Neural progenitor cell (in vitro differentiated cells): ENCODE data around the gene RCE1. TPM values are rescaled to one million over a fixed set of nuclear protein-coding genes. Genes with fewer than 3 reads are reported as not detected.
"Not testable (repeated sequence)": the region's sequence is repeated elsewhere in the genome, so short reads cannot be mapped to it uniquely, and the experiment has no call there.

Experiments used
- DNase-seq: peaks from one replicate; pipeline ENCODE4 v3.0.0-alpha.2; 2016; ENCODE audit warnings: low spot score
- H2AFZ ChIP-seq: fragments of 200-600 bp; sonication (generic); replicated peaks from 2 replicates; pipeline ENCODE4 v1.6.1; 2016; ENCODE audit warnings: antibody characterized with exemption
- H3F3A ChIP-seq: fragments of 200-600 bp; sonication (generic); 2 replicates; pipeline ENCODE4 v1.6.1; 2016; ENCODE audit warnings: antibody characterized with exemption, low read depth
- H3K27ac ChIP-seq: fragments of 200-600 bp; sonication (generic); 2 replicates; pipeline ENCODE4 v1.5.1; 2016; ENCODE audit warnings: mild to moderate bottlenecking
- H3K27me3 ChIP-seq: fragments of 200-600 bp; sonication (generic); 2 replicates; pipeline ENCODE4 v1.6.1; 2016; ENCODE audit warnings: mild to moderate bottlenecking, moderate library complexity
- H3K36me3 ChIP-seq: fragments of 200-600 bp; sonication (generic); 2 replicates; pipeline ENCODE4 v1.5.1; 2016
- H3K4me1 ChIP-seq: fragments of 200-600 bp; sonication (generic); 2 replicates; pipeline ENCODE4 v1.6.1; 2016; ENCODE audit warnings: mixed run types
- H3K4me2 ChIP-seq: fragments of 200-600 bp; sonication (generic); 2 replicates; pipeline ENCODE4 v1.6.1; 2016
- H3K4me3 ChIP-seq: fragments of 200-600 bp; sonication (generic); 2 replicates; pipeline ENCODE4 v1.5.1; 2016
- H3K79me2 ChIP-seq: fragments of 200-600 bp; sonication (generic); 2 replicates; pipeline ENCODE4 v1.6.1; 2016; ENCODE audit warnings: low read depth
- H3K9ac ChIP-seq: fragments of 200-600 bp; sonication (generic); 2 replicates; pipeline ENCODE4 v1.6.1; 2016
- H3K9me3 ChIP-seq: fragments of 200-600 bp; sonication (generic); 2 replicates; pipeline ENCODE4 v1.5.1; 2016; ENCODE audit warnings: low read depth
- H4K20me1 ChIP-seq: fragments of 200-600 bp; sonication (generic); 2 replicates; pipeline ENCODE4 v1.6.1; 2016; ENCODE audit warnings: low read depth
- H3K27ac Mint-ChIP-seq: 3 replicates; pipeline ENCODE4 v1.8.0; 2021; ENCODE audit warnings: mixed read lengths
- H3K27me3 Mint-ChIP-seq: 2 replicates; pipeline ENCODE4 v1.8.0; 2022; ENCODE audit warnings: low read depth, mild to moderate bottlenecking, inconsistent platforms, moderate library complexity, mixed read lengths; ENCODE audit not compliant: insufficient read depth
- H3K36me3 Mint-ChIP-seq: 3 replicates; pipeline ENCODE4 v1.8.0; 2021; ENCODE audit warnings: mixed read lengths
- H3K4me1 Mint-ChIP-seq: 3 replicates; pipeline ENCODE4 v1.8.0; 2021; ENCODE audit warnings: mixed read lengths
- H3K4me3 Mint-ChIP-seq: 3 replicates; pipeline ENCODE4 v1.8.0; 2021; ENCODE audit warnings: mild to moderate bottlenecking, moderate library complexity, mixed read lengths
- H3K9me3 Mint-ChIP-seq: 3 replicates; pipeline ENCODE4 v1.8.0; 2020; ENCODE audit warnings: mixed read lengths
- EZH2 ChIP-seq: fragments of 200-600 bp; sonication (generic); IDR thresholded peaks from 2 replicates; pipeline ENCODE4 v1.6.1; 2017; ENCODE audit warnings: antibody characterized with exemption, mild to moderate bottlenecking, moderate library complexity
- EZH2phosphoT487 ChIP-seq: fragments of 200-600 bp; sonication (generic); IDR thresholded peaks from 2 replicates; pipeline ENCODE4 v1.6.1; 2017; ENCODE audit warnings: antibody characterized with exemption
- total RNA-seq: library from RNA; depleted of rRNA; stranded (reverse); fragments of >200 nt; gene quantifications from 2 replicates; pipeline ENCODE4 v1.2.3, GENCODE V29; 2015; ENCODE audit warnings: low replicate concordance
- TF ChIP-seq, protein P1 (sequence below): fragments of 200-600 bp; sonication (generic); IDR thresholded peaks from 2 replicates; pipeline ENCODE4 v1.5.1; 2017; ENCODE audit warnings: antibody characterized with exemption, mild to moderate bottlenecking

The RCE1 gene, protein sequence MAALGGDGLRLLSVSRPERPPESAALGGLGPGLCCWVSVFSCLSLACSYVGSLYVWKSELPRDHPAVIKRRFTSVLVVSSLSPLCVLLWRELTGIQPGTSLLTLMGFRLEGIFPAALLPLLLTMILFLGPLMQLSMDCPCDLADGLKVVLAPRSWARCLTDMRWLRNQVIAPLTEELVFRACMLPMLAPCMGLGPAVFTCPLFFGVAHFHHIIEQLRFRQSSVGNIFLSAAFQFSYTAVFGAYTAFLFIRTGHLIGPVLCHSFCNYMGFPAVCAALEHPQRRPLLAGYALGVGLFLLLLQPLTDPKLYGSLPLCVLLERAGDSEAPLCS
- 13.7 and 35.0 TPM in 2 replicates for total RNA-seq

DNA sequence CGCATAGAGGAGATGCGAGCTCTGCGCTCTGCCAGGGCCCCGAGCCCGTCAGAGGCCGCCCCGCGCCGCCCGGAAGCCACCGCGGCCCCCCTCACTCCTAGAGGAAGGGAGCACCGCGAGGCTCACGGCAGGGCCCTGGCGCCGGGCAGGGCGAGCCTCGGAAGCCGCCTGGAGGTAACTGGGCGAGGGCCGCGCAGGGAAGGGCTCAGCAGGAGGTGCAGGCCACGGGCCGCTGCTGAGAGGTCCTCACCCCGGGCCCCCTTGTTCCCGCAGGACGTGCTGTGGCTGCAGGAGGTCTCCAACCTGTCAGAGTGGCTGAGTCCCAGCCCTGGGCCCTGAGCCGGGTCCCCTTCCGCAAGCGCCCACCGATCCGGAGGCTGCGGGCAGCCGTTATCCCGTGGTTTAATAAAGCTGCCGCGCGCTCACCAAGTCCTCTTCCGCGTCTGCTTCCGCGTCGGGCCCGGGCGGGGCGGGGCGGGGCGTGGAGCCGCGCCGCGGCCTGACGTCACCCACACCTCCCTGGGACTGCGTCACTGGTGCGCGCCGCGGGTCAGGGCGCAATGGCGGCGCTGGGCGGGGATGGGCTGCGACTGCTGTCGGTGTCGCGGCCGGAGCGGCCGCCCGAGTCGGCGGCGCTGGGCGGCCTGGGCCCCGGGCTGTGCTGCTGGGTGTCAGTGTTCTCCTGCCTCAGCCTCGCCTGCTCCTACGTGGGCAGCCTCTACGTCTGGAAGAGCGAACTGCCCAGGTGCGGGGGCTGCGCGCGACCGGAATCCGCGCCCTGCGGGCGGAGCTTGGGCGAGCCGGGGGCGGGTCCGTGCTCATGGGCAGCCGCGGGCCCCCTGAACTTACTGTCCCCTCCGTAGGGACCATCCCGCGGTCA is at the start of gene RCE1:
RCE1 (plus strand) TSS at position 546 of the 880 bp plus-strand sequence; CDS start at position 561, 15 bp downstream.
- Histone ChIP-seq H3K36me3 (no peaks in the 10 kb centered on the region), H4K20me1 (peaks cover 39% of the 10 kb centered on the region), H3K4me2 (peak within 1 kb of the TSS; percentile 99), H3K4me3 (peak within 1 kb of the TSS; percentile 96), H3K9ac (peak within 1 kb of the TSS; percentile 93), H3K9me3 (no peaks in the 10 kb centered on the region), H3K27me3 (no peaks in the 10 kb centered on the region), H3K79me2 (peaks cover 36% of the 10 kb centered on the region), H3K4me1 (peaks cover 6% of the 10 kb centered on the region), H3K27ac (peak within 1 kb of the TSS; percentile 77), H3F3A (peaks cover 10% of the 10 kb centered on the region), H2AFZ (peak within 1 kb of the TSS; percentile 95)
- Mint-ChIP-seq H3K9me3 (no peaks in the 10 kb centered on the region), H3K4me1 (peaks cover 22% of the 10 kb centered on the region), H3K36me3 (peaks cover 15% of the 10 kb centered on the region), H3K4me3 (peak within 1 kb of the TSS; percentile 91), H3K27ac (peak within 1 kb of the TSS; percentile 67), H3K27me3 (peaks cover 5% of the 10 kb centered on the region)
- peak; percentile 96 for DNase-seq
- TF ChIP-seq EZH2phosphoT487 (no peak), EZH2 (no peak)
- TF ChIP-seq, protein P1, sequence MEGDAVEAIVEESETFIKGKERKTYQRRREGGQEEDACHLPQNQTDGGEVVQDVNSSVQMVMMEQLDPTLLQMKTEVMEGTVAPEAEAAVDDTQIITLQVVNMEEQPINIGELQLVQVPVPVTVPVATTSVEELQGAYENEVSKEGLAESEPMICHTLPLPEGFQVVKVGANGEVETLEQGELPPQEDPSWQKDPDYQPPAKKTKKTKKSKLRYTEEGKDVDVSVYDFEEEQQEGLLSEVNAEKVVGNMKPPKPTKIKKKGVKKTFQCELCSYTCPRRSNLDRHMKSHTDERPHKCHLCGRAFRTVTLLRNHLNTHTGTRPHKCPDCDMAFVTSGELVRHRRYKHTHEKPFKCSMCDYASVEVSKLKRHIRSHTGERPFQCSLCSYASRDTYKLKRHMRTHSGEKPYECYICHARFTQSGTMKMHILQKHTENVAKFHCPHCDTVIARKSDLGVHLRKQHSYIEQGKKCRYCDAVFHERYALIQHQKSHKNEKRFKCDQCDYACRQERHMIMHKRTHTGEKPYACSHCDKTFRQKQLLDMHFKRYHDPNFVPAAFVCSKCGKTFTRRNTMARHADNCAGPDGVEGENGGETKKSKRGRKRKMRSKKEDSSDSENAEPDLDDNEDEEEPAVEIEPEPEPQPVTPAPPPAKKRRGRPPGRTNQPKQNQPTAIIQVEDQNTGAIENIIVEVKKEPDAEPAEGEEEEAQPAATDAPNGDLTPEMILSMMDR, result no peak

DNA sequence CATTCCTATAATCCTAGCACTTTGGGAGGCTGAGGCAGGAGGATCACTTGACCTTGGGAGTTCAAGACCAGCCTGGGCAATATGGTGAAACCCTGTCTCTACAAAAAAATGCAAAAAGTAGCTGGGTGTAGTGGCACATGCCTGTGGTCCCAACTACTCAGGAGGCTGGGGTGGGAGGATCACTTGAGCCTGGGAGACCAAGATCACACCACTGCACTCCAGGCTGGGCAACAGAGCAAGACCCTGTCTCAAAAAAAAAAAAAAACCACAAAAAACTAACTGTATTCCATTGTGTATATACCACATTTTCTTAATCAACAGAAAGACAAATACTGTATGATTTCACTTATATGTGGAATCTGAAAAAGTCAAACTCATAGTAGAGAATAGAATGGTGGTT is 43.4 kb upstream of the RCE1 start:
- not testable (repeated sequence) for DNase-seq, H3K27ac Mint-ChIP-seq, H3K9me3 ChIP-seq, H3K4me1 ChIP-seq, H3K79me2 ChIP-seq, H3K4me2 ChIP-seq, H3F3A ChIP-seq, H3K9ac ChIP-seq, H3K4me1 Mint-ChIP-seq, H3K27me3 Mint-ChIP-seq, H3K36me3 ChIP-seq, H3K27ac ChIP-seq, H3K4me3 Mint-ChIP-seq, H3K9me3 Mint-ChIP-seq, H3K36me3 Mint-ChIP-seq, H3K4me3 ChIP-seq, H2AFZ ChIP-seq, H3K27me3 ChIP-seq, H4K20me1 ChIP-seq

DNA sequence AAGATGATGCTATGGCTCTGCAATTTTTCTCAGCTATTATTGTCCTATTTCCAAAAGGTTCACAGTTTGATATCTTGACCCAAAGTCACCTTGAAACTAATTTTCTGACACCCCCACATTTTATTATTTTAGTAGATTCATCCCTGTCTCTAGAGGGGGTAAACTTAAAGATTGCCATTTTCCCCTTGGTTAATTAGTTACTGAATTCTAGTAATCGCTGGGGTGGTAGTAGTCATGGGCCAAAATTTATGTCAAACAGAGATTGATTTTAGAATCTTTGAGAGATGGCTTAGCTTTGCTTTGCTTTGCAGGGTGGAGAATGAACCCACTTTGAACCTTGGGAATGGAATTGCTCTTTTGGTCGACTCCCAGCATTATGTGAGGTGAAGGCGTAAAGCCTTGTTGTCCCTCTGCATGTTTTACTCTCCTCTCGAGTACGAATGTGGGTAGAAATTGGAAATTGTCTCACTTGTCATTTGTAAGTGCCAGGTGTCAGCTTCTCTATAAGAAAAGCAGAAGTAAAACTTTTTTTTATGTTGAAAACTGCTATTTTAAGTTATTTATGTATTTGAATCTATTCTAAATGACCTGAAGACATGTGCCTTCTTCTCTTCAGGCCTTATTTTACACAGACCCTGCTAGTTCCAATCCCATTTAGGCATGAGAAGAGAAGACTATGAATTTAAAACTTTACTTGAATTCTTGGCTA is 42.4 kb upstream of the RCE1 start:
- Mint-ChIP-seq H3K27me3 (no peaks in the 10 kb centered on the region), H3K27ac (no peak overlapping the region), H3K36me3 (peaks cover 11% of the 10 kb centered on the region), H3K4me1 (no peaks in the 10 kb centered on the region), H3K9me3 (no peaks in the 10 kb centered on the region), H3K4me3 (no peak overlapping the region)
- Histone ChIP-seq H3K9me3 (no peaks in the 10 kb centered on the region), H3K4me3 (no peak overlapping the region), H3K36me3 (peaks cover 4% of the 10 kb centered on the region), H3K4me2 (no peak overlapping the region), H3K27me3 (no peaks in the 10 kb centered on the region), H3K9ac (no peak overlapping the region), H3F3A (no peaks in the 10 kb centered on the region), H3K4me1 (no peaks in the 10 kb centered on the region), H3K27ac (no peak overlapping the region), H2AFZ (no peak overlapping the region), H4K20me1 (no peaks in the 10 kb centered on the region), H3K79me2 (no peaks in the 10 kb centered on the region)
- no peak for TF ChIP-seq EZH2
- no peak for TF ChIP-seq EZH2phosphoT487
- TF ChIP-seq, protein P1, result no peak
- DNase-seq, result no peak
